ENCODE measurements around the gene JMJD1C. TPM values are rescaled to one million over a fixed set of nuclear protein-coding genes. Genes with fewer than 3 reads are reported as not detected.

JMJD1C gene
- total RNA-seq, 1 donor from 2014 or later, result 123 TPM

DNA sequence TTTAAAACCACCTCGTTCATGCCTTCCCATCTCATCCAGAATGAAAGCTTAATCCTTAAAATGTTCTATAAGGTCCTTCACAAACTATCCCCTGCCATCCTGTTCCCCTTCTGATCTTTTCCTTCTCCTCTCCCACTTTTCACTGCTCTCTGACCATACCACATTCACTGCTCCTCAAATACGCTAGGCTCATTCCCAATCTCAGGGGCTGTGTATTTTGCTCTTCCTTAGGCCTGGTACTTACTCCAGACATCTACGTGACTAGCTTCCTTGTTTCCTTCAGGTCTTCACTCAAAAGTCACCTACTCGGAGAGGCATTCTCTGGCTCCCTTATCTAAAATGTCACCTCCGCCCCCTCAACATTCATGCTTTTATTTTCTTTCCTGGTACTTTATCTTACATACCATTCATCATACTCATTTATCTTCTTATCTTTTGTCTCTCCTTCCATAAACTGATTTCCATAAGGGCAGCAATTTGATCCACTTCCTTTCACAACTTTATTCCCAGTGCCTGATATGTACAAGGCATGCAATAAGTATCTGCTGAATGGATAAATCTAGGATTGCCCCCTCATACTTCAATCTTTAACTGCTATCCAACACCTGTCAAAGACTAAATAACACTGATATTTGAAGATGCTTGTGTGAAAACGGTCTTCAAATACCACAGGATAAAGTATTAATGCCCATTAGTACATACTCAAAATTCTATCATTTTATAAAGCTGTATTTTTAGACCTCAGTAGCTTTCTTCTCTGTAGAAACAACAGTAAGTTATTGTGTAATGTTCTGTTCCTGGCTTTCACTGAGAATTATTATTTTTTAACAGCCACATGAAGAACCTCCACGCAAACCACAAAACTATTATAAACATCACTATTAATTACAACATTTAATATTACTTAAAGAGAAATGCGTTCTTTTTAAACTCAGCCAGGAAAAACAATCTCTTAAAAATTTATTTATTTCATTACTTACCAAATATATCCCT is 27.0 kb downstream of the JMJD1C start:
- DNase-seq (ENCODE audit: extremely low read depth, low read depth, low spot score), result no peak

DNA sequence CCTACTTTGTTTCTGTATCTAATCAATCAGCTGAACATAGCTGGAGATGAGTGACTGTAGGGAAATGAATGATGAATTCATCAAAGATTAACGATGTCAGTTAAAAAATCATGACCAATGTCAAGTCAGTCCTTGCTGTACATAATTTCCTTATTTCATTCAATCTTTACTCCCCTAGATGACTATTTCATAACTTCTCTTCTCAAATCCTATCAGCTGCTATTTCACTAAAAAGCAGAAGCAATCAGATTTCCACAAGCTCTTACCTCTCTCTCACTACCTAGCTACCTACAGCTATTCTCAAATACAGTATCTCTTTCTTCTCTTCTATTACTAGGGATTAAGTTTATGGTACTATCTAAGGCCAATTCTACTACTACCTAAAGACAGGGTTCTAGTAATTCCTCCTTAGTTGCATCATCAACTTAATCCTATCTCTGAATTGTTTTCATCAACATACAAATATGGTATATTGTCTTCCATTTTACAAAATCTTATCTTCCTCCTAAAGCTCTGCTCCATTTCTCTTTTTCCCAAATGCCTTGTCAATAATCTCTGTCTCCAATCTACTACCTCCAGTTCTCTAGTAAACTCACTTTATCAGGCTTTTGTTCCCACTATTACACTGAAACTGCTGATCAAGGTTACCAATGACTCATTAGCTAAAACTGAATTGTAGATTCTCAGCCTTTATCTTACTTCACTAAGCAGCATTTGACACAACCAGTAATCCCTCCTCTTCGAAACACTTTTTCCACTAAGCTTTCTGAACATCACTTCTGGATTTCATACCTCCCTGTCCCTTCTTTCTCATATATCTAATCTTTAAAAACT is 28.4 kb downstream of the JMJD1C start:
- no peak for DNase-seq (ENCODE audit: extremely low read depth, low read depth, low spot score)

DNA sequence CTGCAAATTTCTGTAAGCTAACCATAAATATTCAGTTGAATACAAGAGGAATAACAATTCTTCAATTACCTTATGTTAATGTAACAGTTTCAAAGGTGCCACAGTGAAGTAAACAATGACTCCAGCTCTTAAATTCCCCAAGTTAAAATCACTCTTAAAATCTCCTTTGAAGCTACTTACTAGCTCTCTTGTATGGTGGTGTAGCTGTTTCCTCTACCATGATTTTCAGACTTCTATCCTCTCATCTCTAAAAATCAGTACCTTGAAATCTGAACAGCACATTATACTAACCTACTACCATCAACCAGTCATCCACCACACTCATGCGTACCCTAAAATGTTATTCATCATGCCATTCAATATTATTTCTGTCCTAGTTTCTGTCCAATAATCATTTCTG is 29.6 kb downstream of the JMJD1C start:
- no peak for DNase-seq (ENCODE audit: extremely low read depth, low read depth, low spot score)

DNA sequence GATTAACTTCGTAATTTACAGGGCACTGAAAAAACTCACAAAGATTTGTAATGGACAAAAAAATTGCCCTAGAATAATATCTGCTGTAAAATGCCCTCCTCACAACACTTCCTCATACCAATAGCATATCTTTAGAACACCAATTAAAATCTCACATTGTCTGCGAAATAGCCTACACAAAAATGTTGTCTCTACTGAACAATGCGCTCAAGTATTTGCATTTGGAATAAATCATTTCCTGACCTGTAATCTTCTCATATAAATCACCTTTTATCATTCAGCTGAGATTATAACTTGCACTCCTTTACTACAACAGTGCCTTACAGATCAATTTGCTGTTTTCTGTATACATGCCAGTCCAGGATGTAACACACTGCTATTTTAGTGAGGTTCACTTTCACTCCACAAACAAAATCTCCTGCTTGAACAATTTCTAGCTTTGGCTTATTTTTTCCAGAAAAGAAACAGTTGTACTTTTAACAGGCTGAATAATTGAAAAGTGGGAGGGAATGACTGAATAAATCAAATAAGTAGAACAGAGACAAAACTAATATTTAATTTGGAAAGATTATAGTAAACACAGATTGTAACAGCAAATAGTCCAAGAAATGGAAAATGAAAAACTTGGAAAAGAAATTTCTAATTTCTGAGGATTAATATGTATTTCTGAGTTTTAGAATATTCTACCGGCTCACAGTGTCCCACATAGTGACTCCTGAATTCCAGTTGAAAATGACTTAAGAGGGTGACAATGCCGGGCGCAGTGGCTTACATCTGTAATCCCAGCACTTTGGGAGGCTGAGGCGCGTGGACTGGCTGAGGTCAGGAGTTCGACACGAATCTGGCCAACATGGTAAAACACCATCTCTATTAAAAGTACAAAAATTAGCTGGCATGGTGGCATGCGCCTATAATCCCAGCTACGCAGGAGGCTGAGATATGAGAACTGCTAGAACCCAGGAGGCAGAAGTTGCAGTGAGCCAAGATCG is 30.6 kb downstream of the JMJD1C start:
- no peak for DNase-seq (ENCODE audit: extremely low read depth, low read depth, low spot score)

DNA sequence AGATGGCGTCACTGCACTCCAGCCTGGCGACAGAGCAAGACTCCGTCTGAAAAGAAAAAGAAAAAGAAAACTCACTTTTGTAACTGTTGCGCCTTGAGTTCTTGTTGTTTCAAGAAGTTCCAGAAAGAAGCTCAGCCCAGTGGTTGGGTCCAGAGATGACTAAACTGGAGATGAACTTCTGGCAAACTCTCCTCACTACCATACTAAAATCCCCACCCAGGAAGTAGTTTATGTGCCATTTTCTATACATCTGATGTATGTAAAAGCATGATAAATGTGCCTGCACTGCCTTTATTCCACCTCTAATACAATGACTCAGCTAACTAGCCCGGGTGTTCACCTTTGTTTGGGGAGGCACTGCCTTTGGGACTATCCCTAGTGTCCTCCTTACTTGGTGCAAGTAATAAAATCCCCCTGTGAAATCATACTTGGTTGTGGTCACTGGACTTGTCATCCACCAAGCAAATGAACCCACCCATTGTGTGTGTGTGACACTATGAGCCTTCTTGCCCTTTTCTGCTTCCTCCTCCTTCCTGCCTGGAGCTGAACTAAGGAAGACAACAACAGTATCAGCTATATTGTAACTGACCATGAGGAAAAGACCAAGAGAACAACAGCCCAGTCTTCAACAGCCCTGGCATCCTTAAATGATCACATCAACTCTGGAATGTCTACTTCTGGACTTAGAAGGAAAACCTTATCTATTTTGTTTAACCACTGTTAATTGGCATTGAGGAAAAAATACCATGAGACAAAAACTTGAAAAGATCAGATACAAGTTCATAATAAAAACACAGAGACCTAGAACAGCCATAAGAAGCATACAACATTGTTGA is 33.6 kb downstream of the JMJD1C start:
- DNase-seq (ENCODE audit: extremely low read depth, low read depth, low spot score), result no peak

DNA sequence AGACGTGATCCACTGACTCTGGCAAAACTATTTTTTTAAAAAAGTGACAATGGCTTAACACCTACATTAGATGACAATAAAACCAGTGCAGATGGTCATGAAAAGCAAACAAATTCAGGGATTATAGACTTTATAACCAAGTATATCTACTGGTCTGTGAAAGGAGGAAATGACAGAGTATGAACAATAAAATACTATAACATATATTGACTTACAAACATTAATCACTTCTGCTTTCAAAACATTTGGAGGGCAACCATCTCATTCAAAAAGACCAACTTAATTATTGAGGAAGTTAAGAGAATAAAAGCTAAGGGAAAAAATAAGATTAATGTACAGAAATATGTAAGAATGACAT is 34.8 kb downstream of the JMJD1C start:
- DNase-seq (ENCODE audit: extremely low read depth, low read depth, low spot score), result no peak

DNA sequence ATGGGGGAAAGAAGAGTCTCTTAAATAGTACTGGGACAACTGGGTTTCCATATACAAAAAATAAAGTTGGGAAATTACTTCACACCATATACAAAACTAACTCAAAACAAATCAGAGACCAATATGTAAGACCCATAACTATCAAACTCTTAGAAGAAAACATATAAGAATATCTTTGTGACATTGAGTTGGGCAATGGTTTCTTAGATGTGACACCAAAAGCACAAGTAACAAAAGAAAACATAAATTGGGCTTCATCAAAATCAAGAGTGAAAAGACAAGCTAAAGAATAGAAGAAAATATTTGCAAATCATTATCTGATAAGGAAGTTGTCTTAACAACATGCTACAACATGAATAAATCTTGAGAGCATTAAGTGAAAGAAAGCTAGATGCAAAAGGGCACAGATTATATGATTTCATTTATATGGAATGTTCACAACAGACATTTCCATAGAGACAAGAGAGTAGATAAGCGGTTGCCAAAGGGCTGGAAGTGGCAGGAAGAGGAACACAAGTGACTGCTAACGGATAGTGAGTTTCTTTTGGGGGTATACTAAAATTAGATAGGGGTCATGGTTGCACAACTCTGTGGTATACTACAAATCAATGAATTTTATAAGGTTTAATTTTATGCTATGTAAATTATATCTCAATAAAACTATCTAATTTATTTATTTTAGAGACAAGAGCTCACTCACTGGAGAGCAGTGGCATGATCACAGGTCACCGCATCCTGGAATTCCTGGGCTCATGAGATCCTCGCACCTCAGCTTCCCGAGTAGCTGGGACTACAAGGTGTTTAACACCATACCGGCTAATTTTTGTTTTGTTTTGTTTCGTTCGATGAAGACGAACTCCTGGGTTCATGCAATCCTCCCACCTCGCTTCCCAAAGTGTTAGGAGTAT is 35.4 kb downstream of the JMJD1C start:
- DNase-seq (ENCODE audit: extremely low read depth, low read depth, low spot score), result peak; percentile 83

DNA sequence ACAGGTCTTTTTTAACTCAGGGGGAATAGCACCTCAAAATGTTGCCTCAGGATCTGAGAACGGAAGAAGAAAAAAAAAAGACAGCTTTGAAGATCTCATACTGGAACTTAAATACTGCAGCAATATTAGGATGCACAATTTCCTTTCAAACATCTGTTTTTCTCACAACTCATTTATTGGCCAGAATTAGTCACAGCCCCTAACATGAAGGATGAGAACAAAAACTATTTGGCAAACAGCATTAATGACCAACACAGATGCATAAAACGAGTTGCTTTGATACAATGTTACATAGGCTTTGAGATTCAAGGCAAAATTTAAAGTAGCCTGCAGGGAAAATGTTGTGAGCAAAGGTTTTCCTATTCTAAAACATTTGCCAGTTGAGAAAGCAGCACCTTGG is 36.5 kb downstream of the JMJD1C start:
- no peak for DNase-seq (ENCODE audit: extremely low read depth, low read depth, low spot score)

DNA sequence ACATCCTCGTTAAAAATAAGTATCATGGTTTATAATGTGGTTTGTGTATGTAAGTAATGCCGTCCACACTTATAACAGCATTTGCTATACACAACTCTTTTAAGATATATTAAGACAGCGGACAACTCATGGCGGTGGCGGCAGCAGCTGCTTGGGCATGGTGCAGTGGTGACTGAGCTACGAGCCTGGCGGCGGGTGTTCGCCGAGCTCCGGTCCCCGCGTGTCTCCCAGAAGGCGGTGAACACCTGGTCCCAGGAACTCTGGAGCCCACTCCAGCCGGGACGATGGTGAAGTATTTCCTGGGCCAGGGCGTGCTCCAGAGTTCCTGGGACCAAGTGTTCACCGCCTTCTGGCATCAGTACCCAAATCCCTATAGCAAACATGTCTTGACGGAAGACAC is 38.8 kb downstream of the JMJD1C start:
- DNase-seq (ENCODE audit: extremely low read depth, low read depth, low spot score), result no peak

DNA sequence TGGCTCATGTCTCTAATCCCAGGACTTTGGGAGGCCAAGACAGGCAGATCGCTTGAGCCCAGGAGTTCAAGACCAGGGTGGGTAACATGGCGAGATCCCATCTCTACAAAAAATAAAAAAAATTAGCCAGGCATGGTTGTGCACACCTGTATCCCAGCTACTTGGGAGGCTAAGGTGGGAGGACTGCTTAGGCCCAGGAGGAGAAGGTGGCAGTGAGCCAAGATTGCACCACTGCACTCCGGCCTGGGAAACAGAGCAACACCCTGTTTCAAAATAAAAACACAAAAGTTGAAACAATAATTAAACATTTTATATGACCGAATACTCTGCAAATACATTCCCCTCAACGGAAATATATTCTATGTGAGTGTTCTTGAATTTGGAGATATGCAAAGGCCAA is 40.3 kb downstream of the JMJD1C start:
- no peak for DNase-seq (ENCODE audit: extremely low read depth, low read depth, low spot score)

DNA sequence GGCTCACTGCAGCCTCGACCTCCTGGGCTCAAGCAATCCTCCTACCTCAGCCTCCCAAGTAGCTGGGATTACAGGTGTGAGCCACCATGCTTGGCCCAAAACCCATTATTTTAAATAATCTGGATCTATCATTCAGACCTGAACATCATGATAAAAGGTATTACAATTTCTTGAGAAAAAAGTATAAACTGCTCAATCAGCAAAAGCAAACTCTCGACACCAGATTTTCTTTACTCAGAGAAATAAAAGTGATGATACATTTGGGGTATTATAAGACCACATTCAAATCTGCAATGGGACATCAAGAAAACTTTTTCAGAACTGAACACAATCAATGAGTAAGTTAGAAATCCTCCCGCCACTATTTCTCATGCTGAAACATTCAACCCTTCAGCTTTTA is 41.2 kb downstream of the JMJD1C start:
- no peak for DNase-seq (ENCODE audit: extremely low read depth, low read depth, low spot score)

DNA sequence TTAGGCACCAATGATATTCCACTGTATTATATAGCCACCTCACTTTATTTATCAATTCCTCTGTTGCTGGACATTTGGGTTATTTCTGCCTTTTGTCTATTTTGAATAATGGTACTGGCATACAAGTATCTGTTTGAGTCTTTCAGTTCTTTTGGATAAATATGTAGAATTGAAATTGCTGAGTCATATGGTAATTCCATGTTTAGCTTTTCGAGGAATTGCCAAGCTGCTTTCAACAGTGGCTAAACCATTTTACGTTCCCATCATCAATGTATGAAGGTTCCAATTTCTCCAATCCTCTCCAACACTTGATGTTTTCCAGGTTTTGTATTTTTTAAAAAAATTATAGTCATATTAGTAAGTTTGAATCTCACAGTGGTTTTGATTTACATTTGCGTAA is 42.3 kb downstream of the JMJD1C start:
- no peak for DNase-seq (ENCODE audit: extremely low read depth, low read depth, low spot score)

DNA sequence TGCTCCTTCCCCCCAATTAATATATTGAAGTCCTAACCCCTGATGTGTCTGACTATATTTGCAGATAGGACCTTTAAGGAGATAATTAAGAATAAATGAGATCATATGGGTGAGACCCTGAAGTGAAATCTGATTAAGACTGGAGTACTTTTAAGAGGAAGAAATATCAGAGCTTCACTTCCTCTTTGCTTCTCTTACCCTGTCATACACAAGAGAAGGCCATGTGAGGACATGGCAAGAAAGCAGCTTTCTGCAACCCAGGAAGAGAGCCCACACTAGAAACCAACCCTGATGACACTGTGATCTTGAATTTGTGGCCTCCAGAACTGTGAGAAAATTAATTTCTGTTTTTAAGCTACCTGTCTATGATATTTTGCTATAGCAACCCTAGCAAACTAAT is 44.2 kb downstream of the JMJD1C start:
- DNase-seq (ENCODE audit: extremely low read depth, low read depth, low spot score), result no peak

DNA sequence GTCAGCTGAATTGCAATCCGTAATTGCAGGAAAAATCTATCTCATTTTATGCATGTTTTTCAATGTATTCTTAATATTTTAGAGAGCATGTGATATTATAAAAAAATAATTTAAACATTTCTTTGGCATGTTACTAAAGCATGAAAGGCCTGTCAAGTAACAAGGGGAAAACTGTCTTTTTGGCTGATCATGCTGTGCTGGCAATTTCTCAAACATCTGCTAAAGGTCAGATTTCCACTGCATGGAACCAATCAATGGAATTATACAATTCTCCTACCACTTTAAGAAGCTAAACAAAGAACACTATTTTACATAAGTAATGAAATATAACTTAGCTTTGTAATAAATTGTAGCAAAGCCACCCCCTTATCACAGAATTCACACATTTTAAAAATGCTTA is 49.4 kb downstream of the JMJD1C start:
- no peak for DNase-seq (ENCODE audit: extremely low read depth, low read depth, low spot score)

DNA sequence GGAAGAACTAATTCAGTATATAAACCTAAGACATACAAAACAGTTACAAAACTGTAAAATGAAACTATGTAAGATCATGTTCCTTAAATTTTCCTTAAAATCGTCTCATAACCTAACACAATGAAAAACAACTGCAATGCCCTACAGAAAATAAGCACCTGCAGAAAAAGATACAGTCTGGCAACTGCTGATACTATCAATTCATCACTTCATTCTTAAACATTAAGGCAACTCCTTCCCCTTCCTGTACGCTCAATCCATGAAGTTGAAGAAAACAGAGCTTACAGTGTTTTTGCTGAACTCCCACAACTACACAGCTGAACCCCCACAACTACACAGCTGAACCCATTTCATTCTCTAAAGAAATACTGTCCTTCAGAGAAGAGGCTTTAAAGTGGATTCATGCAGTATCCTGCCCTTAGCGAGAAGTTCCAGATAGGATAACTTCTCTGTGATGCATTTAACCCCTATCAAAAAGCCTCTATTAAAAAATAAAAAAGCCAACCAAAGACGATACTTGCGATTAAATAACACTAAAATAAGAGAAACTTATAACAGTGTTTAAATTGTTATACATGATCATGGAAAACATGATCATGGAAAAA is 50.0 kb downstream of the JMJD1C start:
- no peak for DNase-seq (ENCODE audit: extremely low read depth, low read depth, low spot score)

DNA sequence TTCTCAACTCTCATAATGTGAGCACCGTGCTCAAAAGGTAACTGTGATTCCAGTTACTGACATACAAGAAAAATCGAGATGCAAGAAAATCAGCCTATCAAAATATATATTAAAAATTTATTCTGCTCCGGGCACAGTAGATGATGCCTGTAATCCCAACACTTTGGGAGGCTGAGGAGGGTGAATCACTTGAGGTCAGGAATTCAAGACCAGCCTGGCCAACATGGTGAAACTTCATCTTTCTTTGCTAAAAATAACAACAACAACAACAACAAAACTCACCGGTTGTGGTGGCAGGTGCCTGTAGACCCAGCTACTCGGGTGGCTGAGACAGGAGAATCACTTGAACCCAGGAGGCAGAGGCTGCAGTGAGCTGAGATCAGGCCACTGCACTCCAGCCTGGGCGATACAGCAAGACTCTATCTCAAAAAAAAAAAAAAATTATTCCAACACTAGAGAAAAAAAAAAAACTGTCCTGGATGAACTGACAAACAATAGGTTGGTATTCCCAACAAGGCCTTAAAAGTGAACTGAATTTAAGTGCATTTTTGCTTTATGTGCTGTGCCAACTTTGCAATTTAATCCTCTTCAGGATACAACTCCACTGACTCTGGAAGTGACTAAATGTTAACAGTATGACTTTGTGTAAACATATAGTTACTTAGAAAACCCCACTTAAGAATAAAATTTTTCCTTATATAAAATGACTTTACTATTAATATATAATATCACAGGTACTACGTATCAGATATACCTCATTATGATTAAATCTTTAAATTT is 51.1 kb downstream of the JMJD1C start:
- DNase-seq (ENCODE audit: extremely low read depth, low read depth, low spot score), result no peak

DNA sequence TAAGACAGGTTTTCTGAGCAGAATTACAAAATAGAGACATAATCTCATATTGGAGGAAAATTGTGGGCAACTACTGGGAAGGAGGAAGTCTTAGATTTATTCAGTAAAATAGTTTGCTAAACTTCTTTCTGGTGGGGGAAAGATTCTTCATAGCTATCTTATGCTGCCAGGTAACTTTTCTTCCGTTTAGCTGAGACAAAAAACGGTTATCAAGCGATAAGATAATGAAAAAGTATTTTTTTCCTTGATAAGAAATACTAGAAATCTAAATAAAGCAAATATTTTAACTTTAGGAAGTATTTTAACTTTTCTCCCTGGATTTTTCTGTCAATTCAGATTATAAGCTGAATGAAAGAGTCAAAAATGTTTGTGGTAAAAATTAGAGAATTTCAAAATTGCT is 52.3 kb downstream of the JMJD1C start:
- no peak for DNase-seq (ENCODE audit: extremely low read depth, low read depth, low spot score)

DNA sequence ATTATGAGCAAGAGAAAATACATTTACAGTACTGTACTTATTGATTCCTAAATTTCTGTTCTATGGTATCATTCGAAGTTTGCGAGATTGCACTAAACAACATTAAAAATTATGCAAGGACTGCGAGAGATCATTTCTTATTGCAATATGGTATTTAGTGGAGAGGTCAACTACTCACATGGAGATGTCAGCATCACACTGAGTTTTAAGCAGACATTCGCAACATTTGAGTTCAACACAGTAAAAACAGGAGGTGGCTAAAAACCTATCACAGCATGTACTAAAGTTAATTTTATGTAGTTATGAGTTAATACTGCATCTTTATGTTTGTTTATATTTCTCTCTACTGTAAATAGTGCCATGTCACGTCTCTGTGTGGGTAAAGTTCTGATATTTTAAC is 53.5 kb downstream of the JMJD1C start:
- no peak for DNase-seq (ENCODE audit: extremely low read depth, low read depth, low spot score)
